A549 (cell line): ENCODE results near the gene CBX4. TPM values are rescaled to one million over a fixed set of nuclear protein-coding genes. Genes with fewer than 3 reads are reported as not detected.
A peak's percentile ranks its signal among the peaks of the same experiment; 100 is the strongest.

Source experiments
- ATAC-seq, 2 experiments: fragments of 200-7000 bp in 1 of 2; fragments of >200 bp in 1 of 2; cut with Nextera tagmentation in 1 of 2; cut with Tn5 transposase in 1 of 2; 3 replicates each; pipeline versions ENCODE4 v1.8.0 to v1.9.1; 2018 to 2020; ENCODE audit warnings: mild to moderate bottlenecking in 1 of 2, moderate library complexity in 1 of 2
- CTCF ChIA-PET: fragments of 300-600 bp; sonication (Branson Sonifier 250); formaldehyde crosslinking; extraction: SDS; loops from one replicate; lab custom pipeline; 2021; ENCODE audit warnings: antibody characterized with exemption, inconsistent platforms; lab: Yijun Ruan, JAX
- POLR2A ChIA-PET: fragments of 350-600 bp; formaldehyde crosslinking; extraction: SDS; loops from one replicate; lab custom pipeline; 2021; ENCODE audit warnings: antibody characterized with exemption, inconsistent platforms; lab: Yijun Ruan, JAX
- DNase-seq, 2 experiments: peaks; one replicate each; pipeline versions ENCODE4 v3.0.0 to v3.0.0-alpha.2; 2011 to 2016; ENCODE audit warnings: low read depth in 1 of 2, low spot score in 1 of 2
- FAIRE-seq: peaks from 2 replicates; lab custom pipeline; 2011; peaks lifted over from hg19 to GRCh38; lab: Jason Lieb, UNC
- H3K27ac ChIP-seq, 2 experiments: fragments of >200 bp; sonication (Bioruptor Twin); formaldehyde crosslinking; 3 replicates each; pipeline ENCODE4 v1.5.1; 2016 to 2017
- H3K4me1 ChIP-seq: fragments of >200 bp; sonication (Bioruptor Twin); formaldehyde crosslinking; 3 replicates; pipeline ENCODE4 v1.6.1; 2016
- H3K4me2 ChIP-seq: fragments of >200 bp; sonication (Bioruptor Twin); formaldehyde crosslinking; 3 replicates; pipeline ENCODE4 v1.6.1; 2016
- H3K4me3 ChIP-seq: fragments of >200 bp; sonication (Bioruptor Twin); formaldehyde crosslinking; 3 replicates; pipeline ENCODE4 v1.5.1; 2016
- H3K9me3 ChIP-seq: fragments of >200 bp; sonication (Bioruptor Twin); formaldehyde crosslinking; 3 replicates; pipeline ENCODE4 v1.6.1; 2016
- BCL3 ChIP-seq: fragments of >200 bp; sonication (Bioruptor Twin); formaldehyde crosslinking; IDR thresholded peaks from 3 replicates; pipeline ENCODE4 v1.6.1; 2016
- CTCF ChIP-seq: fragments of >200 bp; sonication (Bioruptor Twin); formaldehyde crosslinking; IDR thresholded peaks from 3 replicates; pipeline ENCODE4 v1.5.1; 2016
- ELK1 ChIP-seq: fragments of 150-350 bp; IDR thresholded peaks from 2 replicates; pipeline ENCODE4 v1.6.1; 2014; ENCODE audit warnings: low read depth, mild to moderate bottlenecking, low read length
- FOXS1 ChIP-seq: fragments of 250-450 bp; sonication (Bioruptor Pico); IDR thresholded peaks from 2 replicates; pipeline ENCODE4 v1.5.0; 2020; ENCODE audit warnings: mild to moderate bottlenecking, moderate library complexity
- HEYL ChIP-seq: fragments of 250-450 bp; sonication (Bioruptor Pico); IDR thresholded peaks from 2 replicates; pipeline ENCODE4 v1.8.0; 2021; ENCODE audit warnings: mild to moderate bottlenecking, moderate library complexity
- HOXB13 ChIP-seq: fragments of 250-450 bp; sonication (Bioruptor Pico); IDR thresholded peaks from 2 replicates; pipeline ENCODE4 v1.5.0; 2020; ENCODE audit warnings: low read depth, mild to moderate bottlenecking, moderate library complexity
- NPAS2 ChIP-seq: fragments of 250-450 bp; sonication (Bioruptor Pico); IDR thresholded peaks from 2 replicates; pipeline ENCODE4 v1.8.0; 2022; ENCODE audit warnings: mild to moderate bottlenecking, moderate library complexity, borderline replicate concordance
- POLR2AphosphoS2 ChIP-seq: conservative IDR thresholded peaks from 2 replicates; pipeline ENCODE4 v1.6.1; 2012; ENCODE audit warnings: low read length, improper control_type of control experiment, inconsistent platforms
- REST ChIP-seq: fragments of 200-600 bp; sonication (generic); IDR thresholded peaks from 2 replicates; pipeline ENCODE4 v1.6.1; 2016; ENCODE audit warnings: antibody characterized with exemption, mild to moderate bottlenecking, moderate library complexity
- SMC3 ChIP-seq: fragments of >200 bp; sonication (Bioruptor Twin); formaldehyde crosslinking; IDR thresholded peaks from 3 replicates; pipeline ENCODE4 v1.6.1; 2018; ENCODE audit warnings: inconsistent platforms
- TP53 ChIP-seq: fragments of 250-450 bp; sonication (Bioruptor Pico); IDR thresholded peaks from 2 replicates; pipeline ENCODE4 v1.5.0; 2021; ENCODE audit warnings: mild to moderate bottlenecking, moderate library complexity
- USF2 ChIP-seq: fragments of 450-650 bp; IDR thresholded peaks from 2 replicates; pipeline ENCODE4 v1.6.1; 2014; ENCODE audit warnings: antibody characterized with exemption
- ZFP36 ChIP-seq: fragments of 450-650 bp; IDR thresholded peaks from 2 replicates; pipeline ENCODE4 v1.6.1; 2014; ENCODE audit warnings: borderline replicate concordance; ENCODE audit not compliant: partially characterized antibody
- WGBS: methylation state at CpG from one replicate; pipeline ENCODE4 v1.1.6; 2017; ENCODE audit errors: missing lambda C conversion rate; 5-methylcytosine and 5-hydroxymethylcytosine counted together
- polyA plus RNA-seq, 4 experiments: library from polyadenylated mRNA; depleted of rRNA in 3 of 4; stranded (reverse); fragments of >200 nt; fragmentation: RNase III in 1 of 4; extraction: RNeasy Plus Mini Kit Qiagen cat#74134 plus additional on column Dnase treatment in 1 of 4; gene quantifications; 2 replicates in 3 of 4; 3 replicates in 1 of 4; pipeline ENCODE4 v1.2.3, GENCODE V29; 2011 to 2017

The CBX4 gene
- polyA plus RNA-seq, 2 of the 4 experiments (the other 2 are of a cell fraction) = 31.0 to 34.1 TPM

- H3K4me1 ChIP-seq = peaks cover 41% of the 10 kb centered on the region
- ChIA-PET POLR2A (interaction anchor here (1.5 kb wide), 1 partner anchor 46 kb away, joined by 6 read pairs; the partner anchor contains the start of gene CBX8), CTCF (interaction anchor here (0.8 to 15.4 kb wide), 22 partner anchors 7 to 151 kb away, joined by 3 to 238 read pairs (median 16); partner anchors contain the start of gene CBX8)
- no peak for TF ChIP-seq TP53 (CRISPR knock-in tag)
- no peaks in the 10 kb centered on the region for H3K9me3 ChIP-seq
- ATAC-seq = no peak
- no peak for DNase-seq
- H3K4me2 ChIP-seq = no peak overlapping the region; the same call in 2 of the 3 replicates
- H3K27ac ChIP-seq = peak overlapping the region in 1 of 2 experiments; percentile 94; a peak in 4 of 6 replicates
- 95% methylated on average over 57 of the region's 66 CpGs for WGBS
- no peak for FAIRE-seq
- H3K4me3 ChIP-seq = no peak overlapping the region
Measured at GRCh38 chr17:79842656-79843473, 3.6 kb upstream of the CBX4 start.

- Histone ChIP-seq H3K27ac (peak overlapping the region in 1 of 2 experiments; percentile 5; a peak in 1 of 6 replicates), H3K4me2 (no peak overlapping the region), H3K9me3 (no peaks in the 10 kb centered on the region), H3K4me3 (no peak overlapping the region), H3K4me1 (peaks cover 41% of the 10 kb centered on the region)
- ChIA-PET CTCF (interaction anchor here (0.8 to 15.4 kb wide), 20 partner anchors 7 to 151 kb away, joined by 3 to 238 read pairs (median 27); partner anchors contain the start of gene CBX8), POLR2A (interaction anchor here (1.5 kb wide), 1 partner anchor 45 kb away, joined by 6 read pairs; the partner anchor contains the start of gene CBX8)
- no peak for FAIRE-seq
- no peak for DNase-seq
- TF ChIP-seq ELK1 (no peak), USF2 (no peak), BCL3 (no peak), HOXB13 (no peak), ZFP36 (no peak), FOXS1 (CRISPR knock-in tag) (no peak), REST (no peak), CTCF (no peak), HEYL (no peak), POLR2AphosphoS2 (no peak), SMC3 (no peak), NPAS2 (CRISPR knock-in tag) (no peak)
- 94% methylated on average over 17 of the region's 20 CpGs for WGBS
- no peak for ATAC-seq
Measured at GRCh38 chr17:79842136-79842655, 3.0 kb upstream of the CBX4 start.
